NOMO-1 (cell line): ENCODE measurements around the gene ZGPAT.

ENCODE experiments used
- DNase-seq, 2 experiments: peaks; one replicate each; lab custom pipeline; 2025; ENCODE audit not compliant: unreplicated experiment in 2 of 2; lab: John Stamatoyannopoulos, UW

ZGPAT gene

GRCh38 chr20:63777614-63778013 lies 69.8 kb downstream of the ZGPAT start:
- no peak for DNase-seq

GRCh38 chr20:63778034-63778752 lies 70.4 kb downstream of the ZGPAT start:
- no peak for DNase-seq

- DNase-seq: no peak
Measured at GRCh38 chr20:63778857-63779256, 71.0 kb downstream of the ZGPAT start.

- no peak for DNase-seq
Measured at GRCh38 chr20:63781181-63781580, 73.3 kb downstream of the ZGPAT start.

- no peak for DNase-seq
Measured at GRCh38 chr20:63782051-63782471, 74.2 kb downstream of the ZGPAT start.

- DNase-seq: no peak
Measured at GRCh38 chr20:63782521-63782971, 74.7 kb downstream of the ZGPAT start.

GRCh38 chr20:63783970-63784369 lies 76.1 kb downstream of the ZGPAT start:
- DNase-seq: no peak

GRCh38 chr20:63785691-63786131 lies 77.9 kb downstream of the ZGPAT start:
- DNase-seq: no peak
